Right lobe of liver (tissue), 4 donors: Measurements from ENCODE around the gene PAAF1.

Source experiments
- POLR2A ChIP-seq: fragments of 450-650 bp; IDR thresholded peaks from one replicate; pipeline ENCODE4 v1.6.1; 2017; ENCODE audit warnings: antibody characterized with exemption, mild to moderate bottlenecking
- TF ChIP-seq, protein P1 (sequence below), 4 donors: fragments of 200-600 bp in 3 of 4; fragments of 450-650 bp in 1 of 4; IDR thresholded peaks; one replicate each; pipeline versions ENCODE4 v1.5.1 to v1.8.0; 2016 to 2022; ENCODE audit warnings: antibody characterized with exemption in 4 of 4, mild to moderate bottlenecking in 2 of 4
- donor health status: DM: no; HTN: no; CAD: no.
- donor health status: DM: no; HTN: no; CAD: no.
- donor health status: DM: no; HTN: yes; CAD: no.

DNA sequence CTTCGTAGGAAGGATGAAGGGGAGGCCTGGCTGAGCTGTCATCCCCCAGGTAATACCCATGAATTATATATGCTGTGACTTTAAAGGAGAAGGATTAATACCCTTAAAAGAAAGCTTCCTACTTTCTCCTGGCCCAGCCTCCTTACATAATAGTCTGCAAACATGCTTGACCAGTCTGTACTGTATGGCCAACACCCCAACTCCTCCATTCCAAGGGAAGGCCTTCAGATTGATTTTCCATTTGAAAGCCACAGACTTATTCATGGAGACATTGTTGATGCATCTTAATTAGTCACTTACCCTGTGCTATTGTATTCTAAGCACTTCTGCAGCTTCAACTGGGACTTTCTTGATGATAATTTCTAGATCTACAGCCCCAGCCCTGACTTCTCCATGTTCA lies 2.0 kb downstream of the PAAF1 start:
- no peak for TF ChIP-seq POLR2A
- TF ChIP-seq, protein P1, sequence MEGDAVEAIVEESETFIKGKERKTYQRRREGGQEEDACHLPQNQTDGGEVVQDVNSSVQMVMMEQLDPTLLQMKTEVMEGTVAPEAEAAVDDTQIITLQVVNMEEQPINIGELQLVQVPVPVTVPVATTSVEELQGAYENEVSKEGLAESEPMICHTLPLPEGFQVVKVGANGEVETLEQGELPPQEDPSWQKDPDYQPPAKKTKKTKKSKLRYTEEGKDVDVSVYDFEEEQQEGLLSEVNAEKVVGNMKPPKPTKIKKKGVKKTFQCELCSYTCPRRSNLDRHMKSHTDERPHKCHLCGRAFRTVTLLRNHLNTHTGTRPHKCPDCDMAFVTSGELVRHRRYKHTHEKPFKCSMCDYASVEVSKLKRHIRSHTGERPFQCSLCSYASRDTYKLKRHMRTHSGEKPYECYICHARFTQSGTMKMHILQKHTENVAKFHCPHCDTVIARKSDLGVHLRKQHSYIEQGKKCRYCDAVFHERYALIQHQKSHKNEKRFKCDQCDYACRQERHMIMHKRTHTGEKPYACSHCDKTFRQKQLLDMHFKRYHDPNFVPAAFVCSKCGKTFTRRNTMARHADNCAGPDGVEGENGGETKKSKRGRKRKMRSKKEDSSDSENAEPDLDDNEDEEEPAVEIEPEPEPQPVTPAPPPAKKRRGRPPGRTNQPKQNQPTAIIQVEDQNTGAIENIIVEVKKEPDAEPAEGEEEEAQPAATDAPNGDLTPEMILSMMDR (IDR thresholded peaks at IDR 0.05), result no peak
